Islet of Langerhans (tissue), 1 donor: ENCODE measurements around the gene NPNT.

Experiments
- FAIRE-seq: peaks from one replicate; lab custom pipeline; 2011; peaks lifted over from hg19 to GRCh38; lab: Jason Lieb, UNC

Gene NPNT

GRCh38 chr4:105972946-105973621 lies 77.8 kb downstream of the NPNT start:
- FAIRE-seq = no peak

GRCh38 chr4:105976915-105977314 lies 81.6 kb downstream of the NPNT start:
- no peak for FAIRE-seq

- no peak for FAIRE-seq
These were observed 83.5 kb downstream of the NPNT start for GRCh38 chr4:105978684-105979296.

- no peak for FAIRE-seq
These were observed 84.2 kb downstream of the NPNT start for GRCh38 chr4:105979506-105979905.

- FAIRE-seq = no peak
These were observed 93.4 kb downstream of the NPNT start for GRCh38 chr4:105988671-105989070.

GRCh38 chr4:105989485-105990242 lies 94.4 kb downstream of the NPNT start:
- no peak for FAIRE-seq

- FAIRE-seq = no peak
These were observed 95.7 kb downstream of the NPNT start for GRCh38 chr4:105990933-105991332.

GRCh38 chr4:105991726-105992125 lies 96.5 kb downstream of the NPNT start:
- FAIRE-seq = no peak

GRCh38 chr4:105992641-105993305 lies 97.5 kb downstream of the NPNT start:
- FAIRE-seq = no peak

- FAIRE-seq = no peak
These were observed 98.8 kb downstream of the NPNT start for GRCh38 chr4:105994061-105994460.

GRCh38 chr4:105994841-105995501 lies 99.7 kb downstream of the NPNT start:
- no peak for FAIRE-seq

GRCh38 chr4:105996845-105997244 lies 101.6 kb downstream of the NPNT start:
- no peak for FAIRE-seq

GRCh38 chr4:105998171-105999063 lies 103.1 kb downstream of the NPNT start:
- no peak for FAIRE-seq

GRCh38 chr4:106002994-106003393 lies 107.7 kb downstream of the NPNT start:
- FAIRE-seq = no peak

- FAIRE-seq = no peak
These were observed 115.5 kb downstream of the NPNT start for GRCh38 chr4:106010761-106011160.

GRCh38 chr4:106011387-106011786 lies 116.1 kb downstream of the NPNT start:
- no peak for FAIRE-seq

- no peak for FAIRE-seq
These were observed 122.7 kb downstream of the NPNT start for GRCh38 chr4:106017975-106018374.

- FAIRE-seq = no peak
These were observed 124.5 kb downstream of the NPNT start for GRCh38 chr4:106019771-106020170.
